ENCODE results near the gene ST3GAL4. TPM values are rescaled to one million over a fixed set of nuclear protein-coding genes. Genes with fewer than 3 reads are reported as not detected.
A peak's percentile ranks its signal among the peaks of the same experiment; 100 is the strongest.

ST3GAL4 gene
- total and polyA plus RNA-seq, 9 of the 15 experiments (the other 6 are each of a cell fraction or from before 2014, with no cell fraction given): 0.27 to 22.9 (median 10.5) TPM

DNA sequence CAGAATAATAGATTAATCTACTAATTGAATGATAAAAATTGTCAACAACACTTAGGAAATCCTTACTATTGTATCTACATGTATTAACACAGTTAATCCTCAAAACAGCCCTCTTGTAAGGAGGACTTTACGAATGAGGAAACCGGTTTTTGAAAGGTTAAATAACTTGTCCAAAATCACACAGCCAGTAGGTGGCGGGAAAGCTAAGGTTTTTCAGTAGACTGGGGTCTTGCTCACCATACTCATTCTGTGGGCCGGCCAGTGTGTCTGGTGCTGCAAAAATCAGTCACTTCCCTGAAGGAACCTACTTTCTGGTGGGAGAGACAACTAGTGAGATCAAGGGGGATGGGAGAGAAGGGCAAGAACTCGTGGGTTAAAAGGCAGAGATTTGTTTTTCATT lies 47.8 kb upstream of the ST3GAL4 start:
- peak in 3 of 4 experiments; percentile 36 to 66 (median 39) for DNase-seq (ENCODE audit: extremely low read depth in 1 of 4, low spot score in 3 of 4)
- H3K4me1 ChIP-seq (replicated peaks in 1 of 2; ENCODE audit: control insufficient read depth in 2 of 2, insufficient read depth in 2 of 2, low read length in 2 of 2): peaks cover 4 to 10% of the 10 kb centered on the region in 2 experiments; a peak in 3 of 5 replicates
- no peaks in the 10 kb centered on the region for H3K9me3 ChIP-seq (replicated peaks; ENCODE audit: control insufficient read depth, insufficient read depth, low read depth, low read length)
- H3K4me3 ChIP-seq: no peak overlapping the region
- ChIA-PET CTCF (ENCODE audit: low intra/inter-chr PET ratio) (interaction anchor here (0.7 to 1.1 kb wide), 2 partner anchors 54 to 84 kb away, joined by 3 read pairs; no protein-coding TSS in a partner anchor), POLR2A (interaction anchor here (0.7 to 1.0 kb wide), 3 partner anchors 10 to 49 kb away, joined by 3 to 5 read pairs (median 3); no protein-coding TSS in a partner anchor)
- peak; percentile 69 for FAIRE-seq
- 30% methylated on average over 5 of the region's 5 CpGs for WGBS (ENCODE audit: insufficient coverage, low coverage, missing lambda C conversion rate)
- BruUV-seq (replicated peaks): no TSS peak
- H3K36me3 ChIP-seq (ENCODE audit: control insufficient read depth, insufficient read depth, low read length): peaks cover 8% of the 10 kb centered on the region; the same call in 2 of the 3 replicates
- H2AFZ ChIP-seq (ENCODE audit: low read depth, low read length): no peak overlapping the region
- no peak overlapping the region for H3K27ac ChIP-seq (ENCODE audit: extremely low read depth, low read depth, low read length)
- no peaks in the 10 kb centered on the region for H3K9me1 ChIP-seq (ENCODE audit: control insufficient read depth, insufficient read depth, low read length)
- H3K79me2 ChIP-seq (ENCODE audit: control insufficient read depth, insufficient read depth, low read length): peaks cover 12% of the 10 kb centered on the region; the same call in 2 of the 3 replicates
- no peak overlapping the region for H3K9ac ChIP-seq (ENCODE audit: insufficient read depth in 1 of 2, low read depth in 2 of 2, low read length in 2 of 2)
- peak; percentile 8; the same call in 1 of the 3 replicates for ATAC-seq
- H3K27me3 ChIP-seq (ENCODE audit: control insufficient read depth in 2 of 2, insufficient read depth in 2 of 2, low read length in 2 of 2): no peaks in the 10 kb centered on the region; a peak in 1 of 5 replicates
- H4K20me1 ChIP-seq (replicated peaks; ENCODE audit: control insufficient read depth, insufficient read depth, low read length): no peaks in the 10 kb centered on the region; the same call in 1 of the 2 replicates
- no peak overlapping the region for H3K4me2 ChIP-seq (ENCODE audit: insufficient read depth, low read length)
- in situ Hi-C loops (cut with MboI): loop anchor here (25.0 kb wide), 2 partner anchors 105 to 680 kb away; no protein-coding TSS in a partner anchor
- intact Hi-C loops (cut with micrococcal nuclease): loop anchor here (5.0 kb wide), 2 partner anchors 385 to 410 kb away; no protein-coding TSS in a partner anchor
- no peak for TF ChIP-seq KDM1A (IDR thresholded peaks at IDR 0.05)
- TF ChIP-seq, protein P1, sequence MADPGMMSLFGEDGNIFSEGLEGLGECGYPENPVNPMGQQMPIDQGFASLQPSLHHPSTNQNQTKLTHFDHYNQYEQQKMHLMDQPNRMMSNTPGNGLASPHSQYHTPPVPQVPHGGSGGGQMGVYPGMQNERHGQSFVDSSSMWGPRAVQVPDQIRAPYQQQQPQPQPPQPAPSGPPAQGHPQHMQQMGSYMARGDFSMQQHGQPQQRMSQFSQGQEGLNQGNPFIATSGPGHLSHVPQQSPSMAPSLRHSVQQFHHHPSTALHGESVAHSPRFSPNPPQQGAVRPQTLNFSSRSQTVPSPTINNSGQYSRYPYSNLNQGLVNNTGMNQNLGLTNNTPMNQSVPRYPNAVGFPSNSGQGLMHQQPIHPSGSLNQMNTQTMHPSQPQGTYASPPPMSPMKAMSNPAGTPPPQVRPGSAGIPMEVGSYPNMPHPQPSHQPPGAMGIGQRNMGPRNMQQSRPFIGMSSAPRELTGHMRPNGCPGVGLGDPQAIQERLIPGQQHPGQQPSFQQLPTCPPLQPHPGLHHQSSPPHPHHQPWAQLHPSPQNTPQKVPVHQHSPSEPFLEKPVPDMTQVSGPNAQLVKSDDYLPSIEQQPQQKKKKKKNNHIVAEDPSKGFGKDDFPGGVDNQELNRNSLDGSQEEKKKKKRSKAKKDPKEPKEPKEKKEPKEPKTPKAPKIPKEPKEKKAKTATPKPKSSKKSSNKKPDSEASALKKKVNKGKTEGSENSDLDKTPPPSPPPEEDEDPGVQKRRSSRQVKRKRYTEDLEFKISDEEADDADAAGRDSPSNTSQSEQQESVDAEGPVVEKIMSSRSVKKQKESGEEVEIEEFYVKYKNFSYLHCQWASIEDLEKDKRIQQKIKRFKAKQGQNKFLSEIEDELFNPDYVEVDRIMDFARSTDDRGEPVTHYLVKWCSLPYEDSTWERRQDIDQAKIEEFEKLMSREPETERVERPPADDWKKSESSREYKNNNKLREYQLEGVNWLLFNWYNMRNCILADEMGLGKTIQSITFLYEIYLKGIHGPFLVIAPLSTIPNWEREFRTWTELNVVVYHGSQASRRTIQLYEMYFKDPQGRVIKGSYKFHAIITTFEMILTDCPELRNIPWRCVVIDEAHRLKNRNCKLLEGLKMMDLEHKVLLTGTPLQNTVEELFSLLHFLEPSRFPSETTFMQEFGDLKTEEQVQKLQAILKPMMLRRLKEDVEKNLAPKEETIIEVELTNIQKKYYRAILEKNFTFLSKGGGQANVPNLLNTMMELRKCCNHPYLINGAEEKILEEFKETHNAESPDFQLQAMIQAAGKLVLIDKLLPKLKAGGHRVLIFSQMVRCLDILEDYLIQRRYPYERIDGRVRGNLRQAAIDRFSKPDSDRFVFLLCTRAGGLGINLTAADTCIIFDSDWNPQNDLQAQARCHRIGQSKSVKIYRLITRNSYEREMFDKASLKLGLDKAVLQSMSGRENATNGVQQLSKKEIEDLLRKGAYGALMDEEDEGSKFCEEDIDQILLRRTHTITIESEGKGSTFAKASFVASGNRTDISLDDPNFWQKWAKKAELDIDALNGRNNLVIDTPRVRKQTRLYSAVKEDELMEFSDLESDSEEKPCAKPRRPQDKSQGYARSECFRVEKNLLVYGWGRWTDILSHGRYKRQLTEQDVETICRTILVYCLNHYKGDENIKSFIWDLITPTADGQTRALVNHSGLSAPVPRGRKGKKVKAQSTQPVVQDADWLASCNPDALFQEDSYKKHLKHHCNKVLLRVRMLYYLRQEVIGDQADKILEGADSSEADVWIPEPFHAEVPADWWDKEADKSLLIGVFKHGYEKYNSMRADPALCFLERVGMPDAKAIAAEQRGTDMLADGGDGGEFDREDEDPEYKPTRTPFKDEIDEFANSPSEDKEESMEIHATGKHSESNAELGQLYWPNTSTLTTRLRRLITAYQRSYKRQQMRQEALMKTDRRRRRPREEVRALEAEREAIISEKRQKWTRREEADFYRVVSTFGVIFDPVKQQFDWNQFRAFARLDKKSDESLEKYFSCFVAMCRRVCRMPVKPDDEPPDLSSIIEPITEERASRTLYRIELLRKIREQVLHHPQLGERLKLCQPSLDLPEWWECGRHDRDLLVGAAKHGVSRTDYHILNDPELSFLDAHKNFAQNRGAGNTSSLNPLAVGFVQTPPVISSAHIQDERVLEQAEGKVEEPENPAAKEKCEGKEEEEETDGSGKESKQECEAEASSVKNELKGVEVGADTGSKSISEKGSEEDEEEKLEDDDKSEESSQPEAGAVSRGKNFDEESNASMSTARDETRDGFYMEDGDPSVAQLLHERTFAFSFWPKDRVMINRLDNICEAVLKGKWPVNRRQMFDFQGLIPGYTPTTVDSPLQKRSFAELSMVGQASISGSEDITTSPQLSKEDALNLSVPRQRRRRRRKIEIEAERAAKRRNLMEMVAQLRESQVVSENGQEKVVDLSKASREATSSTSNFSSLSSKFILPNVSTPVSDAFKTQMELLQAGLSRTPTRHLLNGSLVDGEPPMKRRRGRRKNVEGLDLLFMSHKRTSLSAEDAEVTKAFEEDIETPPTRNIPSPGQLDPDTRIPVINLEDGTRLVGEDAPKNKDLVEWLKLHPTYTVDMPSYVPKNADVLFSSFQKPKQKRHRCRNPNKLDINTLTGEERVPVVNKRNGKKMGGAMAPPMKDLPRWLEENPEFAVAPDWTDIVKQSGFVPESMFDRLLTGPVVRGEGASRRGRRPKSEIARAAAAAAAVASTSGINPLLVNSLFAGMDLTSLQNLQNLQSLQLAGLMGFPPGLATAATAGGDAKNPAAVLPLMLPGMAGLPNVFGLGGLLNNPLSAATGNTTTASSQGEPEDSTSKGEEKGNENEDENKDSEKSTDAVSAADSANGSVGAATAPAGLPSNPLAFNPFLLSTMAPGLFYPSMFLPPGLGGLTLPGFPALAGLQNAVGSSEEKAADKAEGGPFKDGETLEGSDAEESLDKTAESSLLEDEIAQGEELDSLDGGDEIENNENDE (IDR thresholded peaks at IDR 0.05; ENCODE audit: low read depth, low read length): no peak

Data from K562 (cell line).